ENCODE measurements around the gene COPS7A.

Gene COPS7A

DNA sequence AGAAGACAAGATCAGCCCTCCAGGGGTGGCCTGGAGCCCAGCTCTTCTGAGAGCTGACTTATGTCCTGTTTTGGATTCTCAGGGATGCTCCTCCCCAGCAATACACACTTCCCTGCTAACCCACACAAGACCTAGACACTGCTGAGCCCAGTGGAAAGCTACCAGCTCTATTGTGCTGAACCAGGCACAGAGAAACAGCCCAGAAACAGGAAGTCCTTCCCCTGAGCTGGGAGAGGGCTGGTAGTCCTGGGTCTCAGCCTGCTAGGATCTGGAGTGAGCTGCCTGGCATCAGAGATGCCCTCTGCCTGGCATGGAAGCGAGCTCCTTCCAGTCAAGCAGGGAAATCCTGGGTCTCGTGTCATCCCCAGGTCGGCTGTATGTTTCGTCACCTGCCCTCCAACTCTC is 47.2 kb downstream of the COPS7A start:
- no peak for DNase-seq

DNA sequence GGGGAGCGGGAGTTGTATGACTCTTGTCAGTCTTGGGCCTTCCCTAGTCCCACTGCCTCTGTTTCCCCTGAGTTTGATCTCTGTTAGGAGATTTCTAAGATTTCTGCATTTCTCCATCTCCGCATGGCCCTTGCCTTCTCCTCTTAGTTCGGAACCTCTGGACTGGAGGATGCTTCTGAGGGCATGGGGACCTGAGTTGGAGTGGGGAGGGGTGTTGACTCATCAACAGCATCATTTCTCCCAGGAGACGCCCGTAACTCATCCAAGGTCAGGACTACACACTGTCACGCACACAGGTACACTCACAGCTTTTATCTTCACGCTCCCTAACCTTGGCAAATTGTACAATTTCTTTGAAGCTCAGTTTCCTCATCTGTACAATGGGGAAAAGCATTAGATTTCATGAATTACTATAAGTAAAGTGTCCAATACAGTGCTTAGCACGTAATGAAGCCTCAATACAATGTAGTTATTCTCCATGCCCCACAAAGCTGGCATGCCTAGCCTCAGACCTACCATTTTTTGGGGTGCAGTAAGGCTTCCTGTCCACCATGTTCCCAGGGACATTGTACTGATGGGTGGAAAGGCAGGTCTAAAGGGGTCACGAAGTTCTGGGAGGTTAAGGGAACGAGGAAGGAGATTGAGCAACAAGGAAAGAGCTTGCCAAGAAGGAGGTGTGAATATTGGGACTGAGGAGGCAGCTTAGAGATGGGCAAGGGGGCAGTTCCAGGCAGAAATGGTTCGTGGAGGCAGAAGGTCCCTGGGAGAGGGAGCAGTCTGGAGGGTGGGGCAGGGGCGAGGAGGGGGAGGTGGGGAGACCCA is 47.9 kb downstream of the COPS7A start:
- DNase-seq: no peak

- peak; percentile 61 for DNase-seq
Observed at GRCh38 chr12:6772331-6772695, 48.5 kb downstream of the COPS7A start, which contains the start of gene LAG3. Gene LAG3 (plus strand): TSS chr12:6772520. CDS start chr12:6772853, 333 bp downstream.

DNA sequence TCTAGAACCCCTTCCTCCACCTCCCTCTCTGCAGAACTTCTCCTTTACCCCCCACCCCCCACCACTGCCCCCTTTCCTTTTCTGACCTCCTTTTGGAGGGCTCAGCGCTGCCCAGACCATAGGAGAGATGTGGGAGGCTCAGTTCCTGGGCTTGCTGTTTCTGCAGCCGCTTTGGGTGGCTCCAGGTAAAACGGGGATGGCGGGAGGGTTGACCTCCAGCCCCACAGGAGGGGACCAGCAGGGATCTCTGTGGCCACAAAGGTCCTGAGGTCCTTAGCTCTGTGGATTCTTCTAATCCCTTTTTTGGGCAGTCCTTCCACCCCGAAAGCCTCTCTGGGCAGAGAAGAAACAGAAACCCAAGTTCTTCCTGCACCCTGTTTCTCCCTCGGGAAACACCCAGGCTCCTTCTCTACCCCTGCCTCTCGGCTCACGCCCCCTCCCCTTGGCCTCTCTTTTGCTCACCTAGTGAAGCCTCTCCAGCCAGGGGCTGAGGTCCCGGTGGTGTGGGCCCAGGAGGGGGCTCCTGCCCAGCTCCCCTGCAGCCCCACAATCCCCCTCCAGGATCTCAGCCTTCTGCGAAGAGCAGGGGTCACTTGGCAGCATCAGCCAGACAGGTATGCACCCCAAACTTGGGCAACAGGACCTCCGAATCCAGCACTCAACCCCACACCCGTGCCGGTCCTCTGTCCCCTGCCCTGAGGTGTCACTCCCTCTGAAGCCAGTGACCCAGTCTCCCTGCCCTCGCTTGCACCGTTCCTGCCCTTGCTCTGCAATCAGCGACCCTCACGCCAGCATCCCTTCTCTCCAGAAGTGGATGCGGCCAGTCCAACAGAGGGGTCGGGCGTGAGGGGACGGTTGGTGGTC is 49.1 kb downstream of the COPS7A start:
- no peak for DNase-seq

- peak; percentile 51 for DNase-seq
Observed at GRCh38 chr12:6773590-6774351, 49.9 kb downstream of the COPS7A start.

DNA sequence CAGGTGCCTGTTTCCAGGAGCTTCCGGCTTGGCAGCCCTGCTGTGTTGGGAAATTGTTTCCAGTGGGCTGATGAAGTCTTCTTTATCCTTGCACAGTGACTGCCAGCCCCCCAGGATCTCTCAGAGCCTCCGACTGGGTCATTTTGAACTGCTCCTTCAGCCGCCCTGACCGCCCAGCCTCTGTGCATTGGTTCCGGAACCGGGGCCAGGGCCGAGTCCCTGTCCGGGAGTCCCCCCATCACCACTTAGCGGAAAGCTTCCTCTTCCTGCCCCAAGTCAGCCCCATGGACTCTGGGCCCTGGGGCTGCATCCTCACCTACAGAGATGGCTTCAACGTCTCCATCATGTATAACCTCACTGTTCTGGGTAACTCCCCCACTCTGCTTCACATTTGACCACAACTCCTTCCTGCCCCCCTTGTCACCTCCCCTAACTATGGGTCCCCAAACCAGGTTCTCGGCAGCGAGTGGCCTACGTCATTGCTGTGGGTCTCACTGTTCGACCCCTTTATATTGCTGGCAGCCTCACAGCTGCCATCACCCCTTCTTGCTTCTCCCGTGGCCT is 50.7 kb downstream of the COPS7A start:
- DNase-seq: no peak

- DNase-seq: no peak
Observed at GRCh38 chr12:6775185-6776174, 51.6 kb downstream of the COPS7A start.

DNA sequence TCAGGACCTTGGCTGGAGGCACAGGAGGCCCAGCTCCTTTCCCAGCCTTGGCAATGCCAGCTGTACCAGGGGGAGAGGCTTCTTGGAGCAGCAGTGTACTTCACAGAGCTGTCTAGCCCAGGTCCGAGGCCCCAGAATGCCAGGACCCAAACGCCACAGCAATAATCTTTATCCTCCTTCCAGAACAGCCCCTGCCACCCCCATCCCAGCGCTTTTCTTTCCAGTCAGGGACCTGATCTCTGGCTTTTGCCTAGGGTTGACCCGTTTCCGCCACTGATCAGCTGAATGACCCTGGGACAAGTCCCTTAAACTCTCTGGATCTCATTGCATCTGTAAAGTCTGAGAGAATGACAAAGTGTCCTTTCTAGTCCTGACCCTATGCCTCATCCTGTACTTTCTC is 53.5 kb downstream of the COPS7A start:
- DNase-seq: no peak

DNA sequence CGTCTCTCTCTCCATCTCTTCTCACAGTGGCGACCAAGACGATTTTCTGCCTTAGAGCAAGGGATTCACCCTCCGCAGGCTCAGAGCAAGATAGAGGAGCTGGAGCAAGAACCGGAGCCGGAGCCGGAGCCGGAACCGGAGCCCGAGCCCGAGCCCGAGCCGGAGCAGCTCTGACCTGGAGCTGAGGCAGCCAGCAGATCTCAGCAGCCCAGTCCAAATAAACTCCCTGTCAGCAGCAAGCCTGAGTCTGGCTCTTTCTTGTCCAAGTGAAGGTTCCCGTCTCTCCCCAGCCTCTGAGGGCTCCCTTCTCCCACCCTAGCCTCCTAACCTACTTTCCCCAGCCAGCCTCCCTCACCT is 54.3 kb downstream of the COPS7A start:
- no peak for DNase-seq

GRCh38 chr12:6778574-6779550 is 55.0 kb downstream of the COPS7A start:
- peak; percentile 87 for DNase-seq

GRCh38 chr12:6779708-6780432 is 56.0 kb downstream of the COPS7A start:
- no peak for DNase-seq

DNA sequence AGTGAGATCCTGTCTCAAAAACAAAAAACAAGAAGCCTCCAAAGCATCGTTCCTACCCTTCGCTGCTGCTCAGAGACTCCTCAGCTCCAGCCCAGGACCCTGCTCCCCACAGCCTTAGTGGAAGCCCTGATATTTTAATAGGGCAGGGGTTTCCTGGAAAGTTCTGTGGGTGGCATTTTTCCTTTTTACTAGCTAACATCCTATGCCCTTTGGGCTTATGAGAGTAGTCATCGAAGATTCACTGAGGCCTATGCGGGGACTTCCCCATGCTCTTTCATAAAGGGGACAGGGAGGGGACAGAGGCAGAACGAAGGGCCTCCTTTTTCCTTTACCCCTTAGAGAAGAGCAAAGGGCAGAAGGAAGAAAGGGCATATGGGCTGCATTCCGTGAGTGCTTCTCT is 56.7 kb downstream of the COPS7A start:
- DNase-seq: no peak
